ENCODE measurements around the gene ACBD4.

ACBD4 gene

DNA sequence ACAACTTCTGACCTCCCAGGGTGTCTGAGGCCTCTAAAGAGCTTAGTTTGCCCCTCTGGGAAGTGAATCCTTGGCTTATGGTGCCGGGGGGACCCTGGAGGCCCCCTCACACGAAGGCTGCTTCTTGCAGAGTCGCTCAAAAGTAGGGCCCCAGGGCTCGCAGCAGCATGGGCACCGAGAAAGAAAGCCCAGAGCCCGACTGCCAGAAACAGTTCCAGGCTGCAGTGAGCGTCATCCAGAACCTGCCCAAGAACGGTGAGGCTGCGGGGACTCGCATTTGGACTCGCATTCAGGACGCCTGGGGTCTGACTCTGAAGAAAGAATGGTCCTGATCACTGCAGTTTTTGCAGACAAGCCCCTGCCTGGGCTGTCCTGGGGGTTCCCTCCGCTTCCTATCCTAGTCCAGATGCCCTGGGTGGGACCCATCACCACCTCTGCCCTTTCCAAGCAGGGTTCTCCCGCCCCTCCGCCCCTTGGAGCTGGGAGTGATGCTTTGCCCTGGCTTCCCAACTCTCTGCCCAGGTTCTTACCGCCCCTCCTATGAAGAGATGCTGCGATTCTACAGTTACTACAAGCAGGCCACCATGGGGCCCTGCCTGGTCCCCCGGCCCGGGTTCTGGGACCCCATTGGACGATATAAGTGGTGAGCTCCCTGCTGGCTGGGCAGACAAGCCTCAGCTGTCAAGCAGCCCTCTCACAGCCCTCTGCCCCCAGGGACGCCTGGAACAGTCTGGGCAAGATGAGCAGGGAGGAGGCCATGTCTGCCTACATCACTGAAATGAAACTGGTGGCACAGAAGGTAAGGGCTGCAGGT, 698 bp downstream of the ACBD4 start:
- no peak for DNase-seq (ENCODE audit: low read depth)

DNA sequence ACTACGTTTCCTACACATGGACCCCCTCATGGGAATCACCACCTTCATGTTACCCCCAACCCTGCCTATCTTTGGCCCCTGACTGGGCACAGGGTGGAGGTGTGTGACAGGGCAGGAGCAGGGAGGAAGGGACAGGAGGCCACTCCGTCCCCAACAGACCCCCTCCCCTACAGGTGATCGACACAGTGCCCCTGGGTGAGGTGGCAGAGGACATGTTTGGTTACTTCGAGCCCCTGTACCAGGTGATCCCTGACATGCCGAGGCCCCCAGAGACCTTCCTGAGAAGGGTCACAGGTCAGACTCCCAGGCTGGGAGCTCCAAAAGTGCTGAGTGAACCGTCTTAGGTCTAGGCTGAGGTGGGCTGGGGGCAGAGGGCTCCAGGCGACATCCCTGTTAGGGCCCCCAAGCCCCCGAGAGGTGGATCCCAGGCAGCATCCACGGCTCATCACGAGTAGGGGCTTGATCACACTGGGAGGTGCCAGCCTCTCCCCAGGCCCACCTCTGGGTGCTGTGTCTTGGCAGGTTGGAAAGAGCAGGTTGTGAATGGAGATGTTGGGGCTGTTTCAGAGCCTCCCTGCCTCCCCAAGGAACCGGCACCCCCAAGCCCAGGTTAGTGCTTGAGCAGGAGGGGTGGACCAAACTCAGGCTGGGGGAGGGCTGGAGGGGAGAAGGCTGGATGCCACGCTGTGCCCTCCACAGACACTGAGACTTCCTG, 1.5 kb downstream of the ACBD4 start:
- H3K4me3 ChIP-seq (ENCODE audit: low read length): no peak overlapping the region
- TF ChIP-seq, protein P1, sequence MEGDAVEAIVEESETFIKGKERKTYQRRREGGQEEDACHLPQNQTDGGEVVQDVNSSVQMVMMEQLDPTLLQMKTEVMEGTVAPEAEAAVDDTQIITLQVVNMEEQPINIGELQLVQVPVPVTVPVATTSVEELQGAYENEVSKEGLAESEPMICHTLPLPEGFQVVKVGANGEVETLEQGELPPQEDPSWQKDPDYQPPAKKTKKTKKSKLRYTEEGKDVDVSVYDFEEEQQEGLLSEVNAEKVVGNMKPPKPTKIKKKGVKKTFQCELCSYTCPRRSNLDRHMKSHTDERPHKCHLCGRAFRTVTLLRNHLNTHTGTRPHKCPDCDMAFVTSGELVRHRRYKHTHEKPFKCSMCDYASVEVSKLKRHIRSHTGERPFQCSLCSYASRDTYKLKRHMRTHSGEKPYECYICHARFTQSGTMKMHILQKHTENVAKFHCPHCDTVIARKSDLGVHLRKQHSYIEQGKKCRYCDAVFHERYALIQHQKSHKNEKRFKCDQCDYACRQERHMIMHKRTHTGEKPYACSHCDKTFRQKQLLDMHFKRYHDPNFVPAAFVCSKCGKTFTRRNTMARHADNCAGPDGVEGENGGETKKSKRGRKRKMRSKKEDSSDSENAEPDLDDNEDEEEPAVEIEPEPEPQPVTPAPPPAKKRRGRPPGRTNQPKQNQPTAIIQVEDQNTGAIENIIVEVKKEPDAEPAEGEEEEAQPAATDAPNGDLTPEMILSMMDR (IDR thresholded peaks at IDR 0.05; ENCODE audit: insufficient read depth, low read depth, low read length, missing control alignments): no peak

More for the DNA sequence above, 698 bp downstream of the ACBD4 start:
- H3K4me3 ChIP-seq (ENCODE audit: low read length): peak overlapping the region; percentile 66
- TF ChIP-seq, protein P1 (IDR thresholded peaks at IDR 0.05; ENCODE audit: insufficient read depth, low read depth, low read length, missing control alignments): no peak

DNA sequence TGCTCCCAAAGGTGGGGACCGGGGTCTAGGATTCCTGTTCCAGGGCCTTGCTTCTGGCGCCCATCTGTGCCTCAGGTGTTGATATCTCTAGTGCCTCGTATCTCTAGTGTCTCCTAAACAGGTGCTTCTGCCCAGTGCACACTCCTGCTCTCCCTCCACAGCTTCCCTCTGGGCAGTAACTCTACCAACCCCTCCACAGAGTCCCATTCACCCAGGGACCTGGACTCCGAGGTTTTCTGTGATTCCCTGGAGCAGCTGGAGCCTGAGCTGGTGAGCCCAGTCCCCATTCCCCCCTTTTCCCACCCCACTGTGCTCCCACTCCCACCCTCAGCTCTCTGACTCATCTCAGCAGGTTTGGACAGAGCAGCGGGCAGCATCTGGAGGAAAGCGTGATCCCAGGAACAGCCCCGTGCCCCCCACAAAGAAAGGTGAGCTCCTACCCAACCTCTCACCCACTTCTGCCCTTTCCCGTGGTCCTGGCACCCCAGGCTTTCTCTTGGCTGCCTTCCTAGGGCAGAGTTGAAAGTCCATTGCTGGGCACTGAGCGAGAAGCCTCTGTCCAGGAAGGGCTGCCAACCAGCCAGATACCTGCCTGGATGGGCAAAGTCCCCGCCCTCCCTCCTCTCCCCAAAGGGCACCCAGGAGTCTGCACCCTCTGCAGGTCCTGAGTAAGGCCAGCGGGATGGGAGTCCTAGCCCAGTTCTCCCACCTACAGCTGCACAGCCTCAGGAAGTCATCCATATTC, 2.2 kb downstream of the ACBD4 start:
- H3K4me3 ChIP-seq (ENCODE audit: low read length): no peak overlapping the region
- TF ChIP-seq, protein P1 (IDR thresholded peaks at IDR 0.05; ENCODE audit: insufficient read depth, low read depth, low read length, missing control alignments): no peak
- no peak for DNase-seq (ENCODE audit: low read depth)

More for the DNA sequence above, 1.5 kb downstream of the ACBD4 start:
- DNase-seq (ENCODE audit: low read depth): no peak

- no peak overlapping the region for H3K4me3 ChIP-seq (ENCODE audit: low read length)
- TF ChIP-seq, protein P1 (IDR thresholded peaks at IDR 0.05; ENCODE audit: insufficient read depth, low read depth, low read length, missing control alignments): no peak
- DNase-seq (ENCODE audit: low read depth): no peak
These were observed 3.5 kb downstream of the ACBD4 start for GRCh38 chr17:45138911-45139532.

GRCh38 chr17:45139533-45139920, 4.0 kb downstream of the ACBD4 start:
- DNase-seq (ENCODE audit: low read depth): no peak
- TF ChIP-seq, protein P1 (IDR thresholded peaks at IDR 0.05; ENCODE audit: insufficient read depth, low read depth, low read length, missing control alignments): no peak
- H3K4me3 ChIP-seq (ENCODE audit: low read length): no peak overlapping the region

DNA sequence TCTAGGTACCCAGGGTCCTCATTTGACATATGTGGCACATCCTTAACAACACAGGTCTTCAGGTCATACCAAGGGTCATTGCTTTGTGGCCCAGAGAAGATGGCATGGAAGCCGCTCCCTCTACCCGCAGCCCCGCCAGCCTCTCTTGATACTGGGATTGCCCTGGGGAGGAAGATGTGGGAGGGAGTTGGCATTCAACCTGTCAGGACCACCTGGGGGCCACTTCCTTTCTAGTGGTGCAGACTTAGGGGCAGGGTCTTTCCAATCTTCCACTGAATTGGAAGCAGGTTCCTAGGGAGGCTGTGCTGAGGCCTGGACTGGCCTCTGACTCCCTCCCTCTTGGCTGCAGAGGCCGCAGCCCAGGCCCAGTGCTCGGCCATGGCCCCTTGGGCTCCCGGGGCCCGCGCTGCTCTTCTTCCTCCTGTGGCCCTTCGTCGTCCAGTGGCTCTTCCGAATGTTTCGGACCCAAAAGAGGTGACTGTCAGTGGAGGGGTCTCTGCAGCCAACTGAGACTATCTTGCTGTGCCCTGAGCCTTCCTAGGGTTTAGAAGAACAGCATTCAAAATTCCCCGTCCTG, 7.7 kb downstream of the ACBD4 start:
- TF ChIP-seq, protein P1 (IDR thresholded peaks at IDR 0.05; ENCODE audit: insufficient read depth, low read depth, low read length, missing control alignments): no peak
- DNase-seq (ENCODE audit: low read depth): no peak
- H3K4me3 ChIP-seq (ENCODE audit: low read length): no peak overlapping the region

All from epithelial cell of esophagus (primary cell).